Midbrain (tissue), 1 donor: ENCODE data around the gene BEGAIN.

ENCODE experiments used
- DNase-seq: peaks from one replicate; lab custom pipeline; 2025; lab: John Stamatoyannopoulos, UW

BEGAIN gene

GRCh38 chr14:100567877-100568163 lies 19.4 kb downstream of the BEGAIN start:
- DNase-seq: no peak

- no peak for DNase-seq
Observed at GRCh38 chr14:100567009-100567876, 20.0 kb downstream of the BEGAIN start.

GRCh38 chr14:100566586-100566985 lies 20.6 kb downstream of the BEGAIN start:
- no peak for DNase-seq

GRCh38 chr14:100566119-100566518 lies 21.1 kb downstream of the BEGAIN start:
- no peak for DNase-seq

- no peak for DNase-seq
Observed at GRCh38 chr14:100565650-100566049, 21.6 kb downstream of the BEGAIN start.

- no peak for DNase-seq
Observed at GRCh38 chr14:100564512-100564911, 22.7 kb downstream of the BEGAIN start.

- DNase-seq: no peak
Observed at GRCh38 chr14:100562751-100563150, 24.5 kb downstream of the BEGAIN start.

- DNase-seq: no peak
Observed at GRCh38 chr14:100561005-100561404, 26.2 kb downstream of the BEGAIN start.

- DNase-seq: no peak
Observed at GRCh38 chr14:100560471-100560870, 26.7 kb downstream of the BEGAIN start.

- DNase-seq: no peak
Observed at GRCh38 chr14:100559455-100559854, 27.8 kb downstream of the BEGAIN start.

- no peak for DNase-seq
Observed at GRCh38 chr14:100558966-100559365, 28.3 kb downstream of the BEGAIN start.

GRCh38 chr14:100558226-100558625 lies 29.0 kb downstream of the BEGAIN start:
- no peak for DNase-seq

GRCh38 chr14:100557658-100558057 lies 29.6 kb downstream of the BEGAIN start:
- no peak for DNase-seq

GRCh38 chr14:100556936-100557505 lies 30.2 kb downstream of the BEGAIN start:
- no peak for DNase-seq

GRCh38 chr14:100556140-100556475 lies 31.1 kb downstream of the BEGAIN start:
- no peak for DNase-seq

GRCh38 chr14:100555436-100556139 lies 31.6 kb downstream of the BEGAIN start:
- no peak for DNase-seq

- no peak for DNase-seq
Observed at GRCh38 chr14:100554696-100555320, 32.4 kb downstream of the BEGAIN start.

- no peak for DNase-seq
Observed at GRCh38 chr14:100554082-100554677, 33.0 kb downstream of the BEGAIN start.

GRCh38 chr14:100553471-100553870 lies 33.7 kb downstream of the BEGAIN start:
- no peak for DNase-seq

- DNase-seq: no peak
Observed at GRCh38 chr14:100552524-100553125, 34.6 kb downstream of the BEGAIN start.

- no peak for DNase-seq
Observed at GRCh38 chr14:100551056-100551455, 36.2 kb downstream of the BEGAIN start.
